WTC11 (cell line): Measurements from ENCODE around the gene LRRC49. TPM values are rescaled to one million over a fixed set of nuclear protein-coding genes. Genes with fewer than 3 reads are reported as not detected.

ENCODE experiments used
- ATAC-seq: fragments of 200-7000 bp; cut with Tn5 transposase; 2 replicates; pipeline ENCODE4 v1.10.0; 2021; ENCODE audit warnings: mild to moderate bottlenecking, moderate library complexity
- CTCF ChIA-PET: fragments of 300-600 bp; sonication (Branson Sonifier 250); formaldehyde crosslinking; loops from one replicate; lab custom pipeline; 2021; ENCODE audit warnings: antibody characterized with exemption; lab: Charles Lee
- POLR2A ChIA-PET: fragments of 350-600 bp; sonication (Branson Sonifier 250); formaldehyde crosslinking; loops from one replicate; lab custom pipeline; 2021; ENCODE audit warnings: antibody characterized with exemption; lab: Charles Lee
- DNase-seq: peaks from one replicate; pipeline ENCODE4 v3.0.0; 2021; ENCODE audit warnings: low spot score
- H3K27ac Mint-ChIP-seq: 2 replicates; pipeline ENCODE4 v1.8.0; 2021; ENCODE audit warnings: mixed read lengths
- H3K27me3 Mint-ChIP-seq: 2 replicates; pipeline ENCODE4 v1.8.0; 2021; ENCODE audit warnings: low read depth, mild to moderate bottlenecking, moderate library complexity, mixed read lengths
- H3K36me3 Mint-ChIP-seq: 2 replicates; pipeline ENCODE4 v1.8.0; 2021; ENCODE audit warnings: mixed read lengths
- H3K4me1 Mint-ChIP-seq: 2 replicates; pipeline ENCODE4 v1.8.0; 2022; ENCODE audit warnings: mixed read lengths
- H3K4me3 Mint-ChIP-seq: 2 replicates; pipeline ENCODE4 v1.8.0; 2021; ENCODE audit warnings: mild to moderate bottlenecking, moderate library complexity, mixed read lengths
- H3K9me3 Mint-ChIP-seq: 2 replicates; pipeline ENCODE4 v1.8.0; 2021; ENCODE audit warnings: mixed read lengths
- CBFB ChIP-seq: sonication (generic); formaldehyde crosslinking; IDR thresholded peaks from 2 replicates; pipeline ENCODE4 v1.8.1; 2022; ENCODE audit warnings: mild to moderate bottlenecking, low read depth, missing genetic modification reagents
- CREM ChIP-seq: sonication (generic); formaldehyde crosslinking; IDR thresholded peaks from 2 replicates; pipeline ENCODE4 v1.8.1; 2022; ENCODE audit warnings: mild to moderate bottlenecking, missing genetic modification reagents, moderate library complexity
- FOXP1 ChIP-seq: sonication (generic); formaldehyde crosslinking; IDR thresholded peaks from 2 replicates; pipeline ENCODE4 v1.8.0; 2022; ENCODE audit warnings: missing genetic modification reagents, mild to moderate bottlenecking, moderate library complexity, borderline replicate concordance
- IRF2 ChIP-seq: sonication (generic); formaldehyde crosslinking; IDR thresholded peaks from 2 replicates; pipeline ENCODE4 v1.8.0; 2022; ENCODE audit warnings: low read depth, missing genetic modification reagents, borderline replicate concordance
- KAT7 ChIP-seq: sonication (generic); formaldehyde crosslinking; IDR thresholded peaks from 2 replicates; pipeline ENCODE4 v1.8.1; 2023; ENCODE audit warnings: missing genetic modification reagents, mild to moderate bottlenecking, borderline replicate concordance
- MYBL2 ChIP-seq: sonication (generic); formaldehyde crosslinking; IDR thresholded peaks from 2 replicates; pipeline ENCODE4 v1.8.1; 2023; ENCODE audit warnings: mild to moderate bottlenecking, moderate library complexity, missing genetic modification reagents
- NFE2L1 ChIP-seq: sonication (generic); formaldehyde crosslinking; IDR thresholded peaks from 2 replicates; pipeline ENCODE4 v1.8.1; 2023; ENCODE audit warnings: missing genetic modification reagents
- PRRX2 ChIP-seq: fragments of 250-450 bp; sonication (Bioruptor Pico); IDR thresholded peaks from 2 replicates; pipeline ENCODE4 v1.8.0; 2021; ENCODE audit warnings: mild to moderate bottlenecking
- SMAD3 ChIP-seq: sonication (generic); formaldehyde crosslinking; IDR thresholded peaks from 2 replicates; pipeline ENCODE4 v1.8.0; 2022; ENCODE audit warnings: missing genetic modification reagents, mild to moderate bottlenecking, borderline replicate concordance
- SMAD4 ChIP-seq: sonication (generic); formaldehyde crosslinking; IDR thresholded peaks from 2 replicates; pipeline ENCODE4 v1.8.0; 2022; ENCODE audit warnings: mild to moderate bottlenecking, missing genetic modification reagents
- total RNA-seq: library from RNA; stranded (reverse); gene quantifications from 3 replicates; pipeline ENCODE4 v1.2.3, GENCODE V29; 2021
- TF ChIP-seq, protein P1 (sequence below): sonication (generic); formaldehyde crosslinking; IDR thresholded peaks from 2 replicates; pipeline ENCODE4 v1.8.0; 2022; ENCODE audit warnings: mild to moderate bottlenecking, missing genetic modification reagents
- TF ChIP-seq, protein P2 (sequence below): sonication (generic); formaldehyde crosslinking; IDR thresholded peaks from 2 replicates; pipeline ENCODE4 v1.8.0; 2022; ENCODE audit warnings: mild to moderate bottlenecking, missing genetic modification reagents
- TF ChIP-seq, protein P3 (sequence below): sonication (generic); formaldehyde crosslinking; IDR thresholded peaks from 2 replicates; pipeline ENCODE4 v1.8.1; 2023; ENCODE audit warnings: mild to moderate bottlenecking, missing genetic modification reagents, moderate library complexity
- TF ChIP-seq, protein P4 (sequence below): sonication (generic); formaldehyde crosslinking; IDR thresholded peaks from 2 replicates; pipeline ENCODE4 v1.8.1; 2023; ENCODE audit warnings: mild to moderate bottlenecking, missing genetic modification reagents
- TF ChIP-seq, protein P5 (sequence below): sonication (generic); formaldehyde crosslinking; IDR thresholded peaks from 2 replicates; pipeline ENCODE4 v1.8.0; 2022; ENCODE audit warnings: missing genetic modification reagents
- TF ChIP-seq, protein P6 (sequence below): sonication (generic); formaldehyde crosslinking; IDR thresholded peaks from 2 replicates; pipeline ENCODE4 v1.8.1; 2022; ENCODE audit warnings: mild to moderate bottlenecking, missing genetic modification reagents, moderate library complexity, borderline replicate concordance
- TF ChIP-seq, protein P7 (sequence below): sonication (generic); formaldehyde crosslinking; IDR thresholded peaks from 2 replicates; pipeline ENCODE4 v1.8.0; 2022; ENCODE audit warnings: mild to moderate bottlenecking, missing genetic modification reagents
- TF ChIP-seq, protein P8 (sequence below): sonication (generic); formaldehyde crosslinking; IDR thresholded peaks from 2 replicates; pipeline ENCODE4 v1.8.1; 2023; ENCODE audit warnings: mild to moderate bottlenecking, moderate library complexity, missing genetic modification reagents
- TF ChIP-seq, protein P9 (sequence below): sonication (generic); formaldehyde crosslinking; conservative IDR thresholded peaks from 2 replicates; pipeline ENCODE4 v1.8.1; 2023; ENCODE audit warnings: mild to moderate bottlenecking, low read depth, missing genetic modification reagents, moderate library complexity

Gene LRRC49
- total RNA-seq, 1 experiment from 2014 or later, result 6.9 TPM

DNA sequence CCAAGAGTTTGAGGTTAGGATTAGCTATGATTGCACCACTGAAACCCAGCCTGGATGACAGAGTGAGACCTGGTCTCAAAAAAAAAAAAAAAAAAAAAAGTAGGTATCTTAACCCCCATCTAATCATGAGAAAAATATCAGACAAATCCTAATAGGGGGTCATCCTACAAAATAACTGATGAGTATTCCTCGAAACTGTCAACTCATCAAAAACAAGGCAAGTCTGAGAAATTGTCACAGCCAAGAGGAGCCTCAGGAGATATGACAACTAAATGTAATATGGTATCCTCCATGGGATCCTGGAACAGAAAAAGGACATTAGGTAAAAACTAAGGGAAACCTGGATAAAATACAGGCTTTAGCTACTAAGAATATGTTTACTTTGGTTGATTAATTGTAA, 70.6 kb downstream of the LRRC49 start (continued):
- TF ChIP-seq, protein P1, sequence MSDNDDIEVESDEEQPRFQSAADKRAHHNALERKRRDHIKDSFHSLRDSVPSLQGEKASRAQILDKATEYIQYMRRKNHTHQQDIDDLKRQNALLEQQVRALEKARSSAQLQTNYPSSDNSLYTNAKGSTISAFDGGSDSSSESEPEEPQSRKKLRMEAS (CRISPR knock-in tag), result no peak
- TF ChIP-seq CREM (CRISPR knock-in tag) (no peak), FOXP1 (CRISPR knock-in tag) (no peak), MYBL2 (CRISPR knock-in tag) (no peak), SMAD4 (no peak)
- TF ChIP-seq, protein P2, sequence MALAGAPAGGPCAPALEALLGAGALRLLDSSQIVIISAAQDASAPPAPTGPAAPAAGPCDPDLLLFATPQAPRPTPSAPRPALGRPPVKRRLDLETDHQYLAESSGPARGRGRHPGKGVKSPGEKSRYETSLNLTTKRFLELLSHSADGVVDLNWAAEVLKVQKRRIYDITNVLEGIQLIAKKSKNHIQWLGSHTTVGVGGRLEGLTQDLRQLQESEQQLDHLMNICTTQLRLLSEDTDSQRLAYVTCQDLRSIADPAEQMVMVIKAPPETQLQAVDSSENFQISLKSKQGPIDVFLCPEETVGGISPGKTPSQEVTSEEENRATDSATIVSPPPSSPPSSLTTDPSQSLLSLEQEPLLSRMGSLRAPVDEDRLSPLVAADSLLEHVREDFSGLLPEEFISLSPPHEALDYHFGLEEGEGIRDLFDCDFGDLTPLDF (CRISPR knock-in tag), result no peak
- TF ChIP-seq, protein P3, sequence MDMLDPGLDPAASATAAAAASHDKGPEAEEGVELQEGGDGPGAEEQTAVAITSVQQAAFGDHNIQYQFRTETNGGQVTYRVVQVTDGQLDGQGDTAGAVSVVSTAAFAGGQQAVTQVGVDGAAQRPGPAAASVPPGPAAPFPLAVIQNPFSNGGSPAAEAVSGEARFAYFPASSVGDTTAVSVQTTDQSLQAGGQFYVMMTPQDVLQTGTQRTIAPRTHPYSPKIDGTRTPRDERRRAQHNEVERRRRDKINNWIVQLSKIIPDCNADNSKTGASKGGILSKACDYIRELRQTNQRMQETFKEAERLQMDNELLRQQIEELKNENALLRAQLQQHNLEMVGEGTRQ (CRISPR knock-in tag), result no peak
- TF ChIP-seq, protein P4, sequence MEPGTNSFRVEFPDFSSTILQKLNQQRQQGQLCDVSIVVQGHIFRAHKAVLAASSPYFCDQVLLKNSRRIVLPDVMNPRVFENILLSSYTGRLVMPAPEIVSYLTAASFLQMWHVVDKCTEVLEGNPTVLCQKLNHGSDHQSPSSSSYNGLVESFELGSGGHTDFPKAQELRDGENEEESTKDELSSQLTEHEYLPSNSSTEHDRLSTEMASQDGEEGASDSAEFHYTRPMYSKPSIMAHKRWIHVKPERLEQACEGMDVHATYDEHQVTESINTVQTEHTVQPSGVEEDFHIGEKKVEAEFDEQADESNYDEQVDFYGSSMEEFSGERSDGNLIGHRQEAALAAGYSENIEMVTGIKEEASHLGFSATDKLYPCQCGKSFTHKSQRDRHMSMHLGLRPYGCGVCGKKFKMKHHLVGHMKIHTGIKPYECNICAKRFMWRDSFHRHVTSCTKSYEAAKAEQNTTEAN (CRISPR knock-in tag), result no peak
- TF ChIP-seq, protein P5, sequence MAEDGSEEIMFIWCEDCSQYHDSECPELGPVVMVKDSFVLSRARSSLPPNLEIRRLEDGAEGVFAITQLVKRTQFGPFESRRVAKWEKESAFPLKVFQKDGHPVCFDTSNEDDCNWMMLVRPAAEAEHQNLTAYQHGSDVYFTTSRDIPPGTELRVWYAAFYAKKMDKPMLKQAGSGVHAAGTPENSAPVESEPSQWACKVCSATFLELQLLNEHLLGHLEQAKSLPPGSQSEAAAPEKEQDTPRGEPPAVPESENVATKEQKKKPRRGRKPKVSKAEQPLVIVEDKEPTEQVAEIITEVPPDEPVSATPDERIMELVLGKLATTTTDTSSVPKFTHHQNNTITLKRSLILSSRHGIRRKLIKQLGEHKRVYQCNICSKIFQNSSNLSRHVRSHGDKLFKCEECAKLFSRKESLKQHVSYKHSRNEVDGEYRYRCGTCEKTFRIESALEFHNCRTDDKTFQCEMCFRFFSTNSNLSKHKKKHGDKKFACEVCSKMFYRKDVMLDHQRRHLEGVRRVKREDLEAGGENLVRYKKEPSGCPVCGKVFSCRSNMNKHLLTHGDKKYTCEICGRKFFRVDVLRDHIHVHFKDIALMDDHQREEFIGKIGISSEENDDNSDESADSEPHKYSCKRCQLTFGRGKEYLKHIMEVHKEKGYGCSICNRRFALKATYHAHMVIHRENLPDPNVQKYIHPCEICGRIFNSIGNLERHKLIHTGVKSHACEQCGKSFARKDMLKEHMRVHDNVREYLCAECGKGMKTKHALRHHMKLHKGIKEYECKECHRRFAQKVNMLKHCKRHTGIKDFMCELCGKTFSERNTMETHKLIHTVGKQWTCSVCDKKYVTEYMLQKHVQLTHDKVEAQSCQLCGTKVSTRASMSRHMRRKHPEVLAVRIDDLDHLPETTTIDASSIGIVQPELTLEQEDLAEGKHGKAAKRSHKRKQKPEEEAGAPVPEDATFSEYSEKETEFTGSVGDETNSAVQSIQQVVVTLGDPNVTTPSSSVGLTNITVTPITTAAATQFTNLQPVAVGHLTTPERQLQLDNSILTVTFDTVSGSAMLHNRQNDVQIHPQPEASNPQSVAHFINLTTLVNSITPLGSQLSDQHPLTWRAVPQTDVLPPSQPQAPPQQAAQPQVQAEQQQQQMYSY (CRISPR knock-in tag), result no peak

DNA sequence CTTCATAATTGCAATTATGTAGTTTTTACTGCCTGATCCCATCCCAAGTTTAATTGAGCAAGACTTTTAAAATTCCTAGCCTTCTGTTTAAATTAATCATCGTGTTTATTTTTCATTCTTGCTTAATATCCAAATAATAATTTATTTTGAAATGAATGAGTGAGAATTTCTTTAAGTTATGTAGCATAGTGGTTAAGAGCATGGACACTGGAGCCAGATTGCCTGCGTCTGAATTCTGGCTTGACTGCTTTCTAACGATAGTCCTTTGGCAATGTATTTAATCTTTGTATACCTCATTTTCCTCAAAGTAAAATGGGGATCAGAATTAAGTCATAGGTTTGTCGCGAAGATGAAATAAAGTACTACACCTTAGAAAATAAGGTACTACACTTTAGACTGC, 71.4 kb downstream of the LRRC49 start:
- H3K27me3 Mint-ChIP-seq, result no peaks in the 10 kb centered on the region
- 0 out of 2 replicates have a peak, but pooled peaks cover 3% of the 10 kb centered on the region for H3K36me3 Mint-ChIP-seq
- POLR2A ChIA-PET, result no interaction called here

More for the DNA sequence above, 71.4 kb downstream of the LRRC49 start:
- peaks cover 19% of the 10 kb centered on the region for H3K9me3 Mint-ChIP-seq
- no peak overlapping the region for H3K4me3 Mint-ChIP-seq
- ATAC-seq (no peak), DNase-seq (no peak)
- CTCF ChIA-PET, result interaction anchor here (0.6 to 1.3 kb wide), 2 partner anchors 48 to 150 kb away, joined by 3 to 4 read pairs; no protein-coding TSS in a partner anchor
- TF ChIP-seq, protein P6, sequence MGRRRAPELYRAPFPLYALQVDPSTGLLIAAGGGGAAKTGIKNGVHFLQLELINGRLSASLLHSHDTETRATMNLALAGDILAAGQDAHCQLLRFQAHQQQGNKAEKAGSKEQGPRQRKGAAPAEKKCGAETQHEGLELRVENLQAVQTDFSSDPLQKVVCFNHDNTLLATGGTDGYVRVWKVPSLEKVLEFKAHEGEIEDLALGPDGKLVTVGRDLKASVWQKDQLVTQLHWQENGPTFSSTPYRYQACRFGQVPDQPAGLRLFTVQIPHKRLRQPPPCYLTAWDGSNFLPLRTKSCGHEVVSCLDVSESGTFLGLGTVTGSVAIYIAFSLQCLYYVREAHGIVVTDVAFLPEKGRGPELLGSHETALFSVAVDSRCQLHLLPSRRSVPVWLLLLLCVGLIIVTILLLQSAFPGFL (CRISPR knock-in tag), result no peak
- TF ChIP-seq PRRX2, result no peak
- TF ChIP-seq, protein P7, sequence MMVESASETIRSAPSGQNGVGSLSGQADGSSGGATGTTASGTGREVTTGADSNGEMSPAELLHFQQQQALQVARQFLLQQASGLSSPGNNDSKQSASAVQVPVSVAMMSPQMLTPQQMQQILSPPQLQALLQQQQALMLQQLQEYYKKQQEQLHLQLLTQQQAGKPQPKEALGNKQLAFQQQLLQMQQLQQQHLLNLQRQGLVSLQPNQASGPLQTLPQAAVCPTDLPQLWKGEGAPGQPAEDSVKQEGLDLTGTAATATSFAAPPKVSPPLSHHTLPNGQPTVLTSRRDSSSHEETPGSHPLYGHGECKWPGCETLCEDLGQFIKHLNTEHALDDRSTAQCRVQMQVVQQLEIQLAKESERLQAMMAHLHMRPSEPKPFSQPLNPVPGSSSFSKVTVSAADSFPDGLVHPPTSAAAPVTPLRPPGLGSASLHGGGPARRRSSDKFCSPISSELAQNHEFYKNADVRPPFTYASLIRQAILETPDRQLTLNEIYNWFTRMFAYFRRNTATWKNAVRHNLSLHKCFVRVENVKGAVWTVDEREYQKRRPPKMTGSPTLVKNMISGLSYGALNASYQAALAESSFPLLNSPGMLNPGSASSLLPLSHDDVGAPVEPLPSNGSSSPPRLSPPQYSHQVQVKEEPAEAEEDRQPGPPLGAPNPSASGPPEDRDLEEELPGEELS (CRISPR knock-in tag), result no peak
- no peak for TF ChIP-seq CBFB (CRISPR knock-in tag)
- TF ChIP-seq SMAD3 (CRISPR knock-in tag), result no peak
- no peak for TF ChIP-seq IRF2 (CRISPR knock-in tag)
- TF ChIP-seq, protein P8, sequence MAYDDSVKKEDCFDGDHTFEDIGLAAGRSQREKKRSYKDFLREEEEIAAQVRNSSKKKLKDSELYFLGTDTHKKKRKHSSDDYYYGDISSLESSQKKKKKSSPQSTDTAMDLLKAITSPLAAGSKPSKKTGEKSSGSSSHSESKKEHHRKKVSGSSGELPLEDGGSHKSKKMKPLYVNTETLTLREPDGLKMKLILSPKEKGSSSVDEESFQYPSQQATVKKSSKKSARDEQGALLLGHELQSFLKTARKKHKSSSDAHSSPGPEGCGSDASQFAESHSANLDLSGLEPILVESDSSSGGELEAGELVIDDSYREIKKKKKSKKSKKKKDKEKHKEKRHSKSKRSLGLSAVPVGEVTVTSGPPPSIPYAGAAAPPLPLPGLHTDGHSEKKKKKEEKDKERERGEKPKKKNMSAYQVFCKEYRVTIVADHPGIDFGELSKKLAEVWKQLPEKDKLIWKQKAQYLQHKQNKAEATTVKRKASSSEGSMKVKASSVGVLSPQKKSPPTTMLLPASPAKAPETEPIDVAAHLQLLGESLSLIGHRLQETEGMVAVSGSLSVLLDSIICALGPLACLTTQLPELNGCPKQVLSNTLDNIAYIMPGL (CRISPR knock-in tag), result no peak
- TF ChIP-seq, protein P9, sequence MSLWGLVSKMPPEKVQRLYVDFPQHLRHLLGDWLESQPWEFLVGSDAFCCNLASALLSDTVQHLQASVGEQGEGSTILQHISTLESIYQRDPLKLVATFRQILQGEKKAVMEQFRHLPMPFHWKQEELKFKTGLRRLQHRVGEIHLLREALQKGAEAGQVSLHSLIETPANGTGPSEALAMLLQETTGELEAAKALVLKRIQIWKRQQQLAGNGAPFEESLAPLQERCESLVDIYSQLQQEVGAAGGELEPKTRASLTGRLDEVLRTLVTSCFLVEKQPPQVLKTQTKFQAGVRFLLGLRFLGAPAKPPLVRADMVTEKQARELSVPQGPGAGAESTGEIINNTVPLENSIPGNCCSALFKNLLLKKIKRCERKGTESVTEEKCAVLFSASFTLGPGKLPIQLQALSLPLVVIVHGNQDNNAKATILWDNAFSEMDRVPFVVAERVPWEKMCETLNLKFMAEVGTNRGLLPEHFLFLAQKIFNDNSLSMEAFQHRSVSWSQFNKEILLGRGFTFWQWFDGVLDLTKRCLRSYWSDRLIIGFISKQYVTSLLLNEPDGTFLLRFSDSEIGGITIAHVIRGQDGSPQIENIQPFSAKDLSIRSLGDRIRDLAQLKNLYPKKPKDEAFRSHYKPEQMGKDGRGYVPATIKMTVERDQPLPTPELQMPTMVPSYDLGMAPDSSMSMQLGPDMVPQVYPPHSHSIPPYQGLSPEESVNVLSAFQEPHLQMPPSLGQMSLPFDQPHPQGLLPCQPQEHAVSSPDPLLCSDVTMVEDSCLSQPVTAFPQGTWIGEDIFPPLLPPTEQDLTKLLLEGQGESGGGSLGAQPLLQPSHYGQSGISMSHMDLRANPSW, result no peak
- TF ChIP-seq KAT7 (CRISPR knock-in tag), result no peak
- no peak for TF ChIP-seq NFE2L1
- H3K27ac Mint-ChIP-seq, result no peak overlapping the region
- H3K4me1 Mint-ChIP-seq, result no peaks in the 10 kb centered on the region
